ENCODE results near the gene CSPG4. TPM values are rescaled to one million over a fixed set of nuclear protein-coding genes. Genes with fewer than 3 reads are reported as not detected.
A peak's percentile ranks its signal among the peaks of the same experiment; 100 is the strongest.

CSPG4 gene
- total and polyA plus RNA-seq, 2 of the 4 experiments (the other 2 are of a cell fraction) = 12.4 to 28.4 TPM

DNA sequence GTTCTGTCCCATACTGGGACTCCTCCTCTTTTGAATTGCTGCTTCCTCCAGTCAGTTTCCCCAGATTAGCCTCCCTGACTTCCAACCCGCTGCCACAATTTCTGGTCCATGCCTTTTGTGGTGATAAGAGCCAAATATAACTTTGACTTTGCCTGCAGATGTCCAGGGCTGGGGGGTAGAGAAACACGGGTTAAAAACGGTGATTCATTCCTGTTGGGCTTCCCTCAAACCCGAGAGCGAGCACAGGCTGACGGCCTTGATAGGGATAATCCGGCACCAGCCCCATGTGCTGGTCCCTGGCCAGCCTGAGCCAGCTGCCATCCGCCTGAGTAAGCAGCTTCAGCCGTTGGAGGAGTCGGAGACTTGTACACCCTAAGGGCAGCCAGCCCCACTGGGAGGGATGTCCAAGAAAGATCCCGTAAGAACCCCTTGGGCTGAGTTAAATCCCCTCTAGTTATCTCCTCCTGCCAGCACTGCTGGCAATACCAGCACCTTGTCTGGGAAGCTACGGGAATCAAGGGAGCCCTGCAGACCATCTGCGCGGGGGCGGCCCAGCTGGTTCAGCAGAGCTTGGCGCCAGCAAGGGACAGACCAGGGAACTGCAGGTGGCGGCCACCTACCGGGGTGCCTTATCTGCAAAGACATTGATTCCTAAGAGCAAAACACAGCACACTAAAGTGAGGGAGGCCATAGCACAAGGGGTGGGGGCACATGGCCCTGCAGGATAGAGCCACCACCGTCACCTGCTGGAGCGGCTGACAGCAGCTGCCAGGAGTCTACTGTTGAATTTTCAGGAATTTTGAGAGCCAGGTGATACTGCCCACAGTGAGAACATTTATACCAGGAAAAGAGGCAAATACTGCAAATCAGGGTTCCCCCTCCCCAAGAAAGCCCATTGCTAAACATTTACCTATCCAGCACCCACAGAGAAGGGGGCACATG lies 18.1 kb downstream of the CSPG4 start (continued):
- TF ChIP-seq POLR2A (IDR thresholded peaks at IDR 0.05; ENCODE audit: low read depth, low read length) = peak; percentile 21; the same call in 1 of the 2 replicates
- peak; percentile 50; the same call in 1 of the 2 replicates for TF ChIP-seq MAZ (IDR thresholded peaks at IDR 0.05; ENCODE audit: borderline replicate concordance, low read depth, low read length)
- no peak for TF ChIP-seq RFX5 (IDR thresholded peaks at IDR 0.05; ENCODE audit: low read depth, low read length)
- TF ChIP-seq NFE2L2 (IDR thresholded peaks at IDR 0.05; ENCODE audit: low read depth, low read length) = no peak; the same call in 1 of the 2 replicates

Measured in IMR-90 (cell line).